Activated T-cell treated with anti-CD3 and anti-CD28 coated beads, Interleukin-2, amount 50 U/mL, for 24 hours (primary cell): ENCODE data around the gene PABPN1L.
"Not testable (repeated sequence)": the region's sequence is repeated elsewhere in the genome, so short reads cannot be mapped to it uniquely, and the experiment has no call there.

Experiments used
- DNase-seq: peaks from one replicate; pipeline ENCODE4 v3.0.0-alpha.2; 2020
- H3K27ac Mint-ChIP-seq: 2 replicates; pipeline ENCODE4 v1.8.0; 2020; ENCODE audit warnings: mild to moderate bottlenecking, mixed read lengths
- H3K27me3 Mint-ChIP-seq: 2 replicates; pipeline ENCODE4 v1.8.0; 2020; ENCODE audit warnings: mixed read lengths
- H3K36me3 Mint-ChIP-seq: 2 replicates; pipeline ENCODE4 v1.8.0; 2020; ENCODE audit warnings: low read depth, mixed read lengths
- H3K4me1 Mint-ChIP-seq: 2 replicates; pipeline ENCODE4 v1.8.0; 2020; ENCODE audit warnings: low read depth, mixed read lengths
- H3K4me3 Mint-ChIP-seq: 2 replicates; pipeline ENCODE4 v1.8.0; 2020; ENCODE audit warnings: mild to moderate bottlenecking, moderate library complexity, mixed read lengths
- H3K9me3 Mint-ChIP-seq: 2 replicates; pipeline ENCODE4 v1.8.0; 2020; ENCODE audit warnings: mixed read lengths

Gene PABPN1L

GRCh38 chr16:88831838-88832237, 34.6 kb downstream of the PABPN1L start:
- Mint-ChIP-seq H3K27ac (no peak overlapping the region), H3K9me3 (no peaks in the 10 kb centered on the region), H3K4me1 (no peaks in the 10 kb centered on the region), H3K4me3 (no peak overlapping the region), H3K27me3 (no peaks in the 10 kb centered on the region), H3K36me3 (peaks cover 12% of the 10 kb centered on the region)
- no peak for DNase-seq

- Mint-ChIP-seq H3K4me1 (no peaks in the 10 kb centered on the region), H3K27ac (no peak overlapping the region), H3K27me3 (no peaks in the 10 kb centered on the region), H3K9me3 (no peaks in the 10 kb centered on the region), H3K36me3 (peaks cover 12% of the 10 kb centered on the region), H3K4me3 (no peak overlapping the region)
- no peak for DNase-seq
Measured at GRCh38 chr16:88830783-88831182, 35.7 kb downstream of the PABPN1L start.

- no peak for DNase-seq
- Mint-ChIP-seq H3K9me3 (no peaks in the 10 kb centered on the region), H3K4me3 (no peak overlapping the region), H3K36me3 (peaks cover 11% of the 10 kb centered on the region), H3K27ac (no peak overlapping the region), H3K4me1 (no peaks in the 10 kb centered on the region), H3K27me3 (no peaks in the 10 kb centered on the region)
Measured at GRCh38 chr16:88830258-88830657, 36.2 kb downstream of the PABPN1L start.

GRCh38 chr16:88828711-88829110, 37.7 kb downstream of the PABPN1L start:
- no peaks in the 10 kb centered on the region for H3K9me3 Mint-ChIP-seq
- H3K4me1 Mint-ChIP-seq, result no peaks in the 10 kb centered on the region
- no peaks in the 10 kb centered on the region for H3K27me3 Mint-ChIP-seq
- H3K4me3 Mint-ChIP-seq, result no peak overlapping the region
- DNase-seq, result no peak
- no peak overlapping the region for H3K27ac Mint-ChIP-seq
- peaks cover 6% of the 10 kb centered on the region for H3K36me3 Mint-ChIP-seq

GRCh38 chr16:88827727-88828126, 38.7 kb downstream of the PABPN1L start:
- Mint-ChIP-seq H3K27me3 (no peaks in the 10 kb centered on the region), H3K27ac (no peak overlapping the region), H3K4me3 (no peak overlapping the region), H3K4me1 (no peaks in the 10 kb centered on the region), H3K9me3 (no peaks in the 10 kb centered on the region), H3K36me3 (peaks cover 11% of the 10 kb centered on the region)
- no peak for DNase-seq

GRCh38 chr16:88826070-88826840, 40.2 kb downstream of the PABPN1L start:
- Mint-ChIP-seq H3K27ac (no peak overlapping the region), H3K4me1 (no peaks in the 10 kb centered on the region), H3K4me3 (no peak overlapping the region), H3K9me3 (no peaks in the 10 kb centered on the region), H3K27me3 (no peaks in the 10 kb centered on the region), H3K36me3 (peaks cover 12% of the 10 kb centered on the region)
- DNase-seq, result no peak

- H3K36me3 Mint-ChIP-seq, result peaks cover 9% of the 10 kb centered on the region
- H3K9me3 Mint-ChIP-seq, result no peaks in the 10 kb centered on the region
- no peaks in the 10 kb centered on the region for H3K4me1 Mint-ChIP-seq
- DNase-seq, result no peak
- H3K27ac Mint-ChIP-seq, result no peak overlapping the region
- H3K27me3 Mint-ChIP-seq, result no peaks in the 10 kb centered on the region
- H3K4me3 Mint-ChIP-seq, result no peak overlapping the region
Measured at GRCh38 chr16:88825146-88825545, 41.3 kb downstream of the PABPN1L start.

- DNase-seq, result no peak
- Mint-ChIP-seq H3K4me3 (no peak overlapping the region), H3K36me3 (peaks cover 9% of the 10 kb centered on the region), H3K27me3 (no peaks in the 10 kb centered on the region), H3K27ac (no peak overlapping the region), H3K4me1 (no peaks in the 10 kb centered on the region), H3K9me3 (no peaks in the 10 kb centered on the region)
Measured at GRCh38 chr16:88824256-88825077, 42.0 kb downstream of the PABPN1L start.

GRCh38 chr16:88823646-88824045, 42.8 kb downstream of the PABPN1L start:
- H3K9me3 Mint-ChIP-seq, H3K4me1 Mint-ChIP-seq, H3K36me3 Mint-ChIP-seq, H3K4me3 Mint-ChIP-seq, DNase-seq, H3K27ac Mint-ChIP-seq, H3K27me3 Mint-ChIP-seq: not testable (repeated sequence)

GRCh38 chr16:88822281-88823040, 44.0 kb downstream of the PABPN1L start:
- no peaks in the 10 kb centered on the region for H3K27me3 Mint-ChIP-seq
- no peaks in the 10 kb centered on the region for H3K9me3 Mint-ChIP-seq
- H3K4me1 Mint-ChIP-seq, result no peaks in the 10 kb centered on the region
- peaks cover 6% of the 10 kb centered on the region for H3K36me3 Mint-ChIP-seq
- no peak overlapping the region for H3K27ac Mint-ChIP-seq
- no peak for DNase-seq
- no peak overlapping the region for H3K4me3 Mint-ChIP-seq

- peaks cover 6% of the 10 kb centered on the region for H3K36me3 Mint-ChIP-seq
- H3K4me1 Mint-ChIP-seq, result no peaks in the 10 kb centered on the region
- DNase-seq, result no peak
- H3K27ac Mint-ChIP-seq, result no peak overlapping the region
- no peaks in the 10 kb centered on the region for H3K27me3 Mint-ChIP-seq
- H3K9me3 Mint-ChIP-seq, result no peaks in the 10 kb centered on the region
- no peak overlapping the region for H3K4me3 Mint-ChIP-seq
Measured at GRCh38 chr16:88821168-88821850, 45.2 kb downstream of the PABPN1L start.

- no peak overlapping the region for H3K4me3 Mint-ChIP-seq
- no peaks in the 10 kb centered on the region for H3K9me3 Mint-ChIP-seq
- DNase-seq, result no peak
- peaks cover 6% of the 10 kb centered on the region for H3K36me3 Mint-ChIP-seq
- no peak overlapping the region for H3K27ac Mint-ChIP-seq
- no peaks in the 10 kb centered on the region for H3K27me3 Mint-ChIP-seq
- H3K4me1 Mint-ChIP-seq, result no peaks in the 10 kb centered on the region
Measured at GRCh38 chr16:88820385-88821025, 46.0 kb downstream of the PABPN1L start.

- Mint-ChIP-seq H3K27me3 (no peaks in the 10 kb centered on the region), H3K27ac (peak overlapping the region; percentile 37), H3K4me1 (no peaks in the 10 kb centered on the region), H3K4me3 (no peak overlapping the region), H3K9me3 (no peaks in the 10 kb centered on the region), H3K36me3 (peaks cover 6% of the 10 kb centered on the region)
- no peak for DNase-seq
Measured at GRCh38 chr16:88819126-88819525, 47.3 kb downstream of the PABPN1L start.

GRCh38 chr16:88818575-88818874, 47.9 kb downstream of the PABPN1L start:
- H3K4me3 Mint-ChIP-seq, result no peak overlapping the region
- no peak for DNase-seq
- no peaks in the 10 kb centered on the region for H3K27me3 Mint-ChIP-seq
- peaks cover 4% of the 10 kb centered on the region for H3K4me1 Mint-ChIP-seq
- peaks cover 6% of the 10 kb centered on the region for H3K36me3 Mint-ChIP-seq
- no peaks in the 10 kb centered on the region for H3K9me3 Mint-ChIP-seq
- H3K27ac Mint-ChIP-seq, result no peak overlapping the region
